Measurements from ENCODE around the gene AMFR.

DNA sequence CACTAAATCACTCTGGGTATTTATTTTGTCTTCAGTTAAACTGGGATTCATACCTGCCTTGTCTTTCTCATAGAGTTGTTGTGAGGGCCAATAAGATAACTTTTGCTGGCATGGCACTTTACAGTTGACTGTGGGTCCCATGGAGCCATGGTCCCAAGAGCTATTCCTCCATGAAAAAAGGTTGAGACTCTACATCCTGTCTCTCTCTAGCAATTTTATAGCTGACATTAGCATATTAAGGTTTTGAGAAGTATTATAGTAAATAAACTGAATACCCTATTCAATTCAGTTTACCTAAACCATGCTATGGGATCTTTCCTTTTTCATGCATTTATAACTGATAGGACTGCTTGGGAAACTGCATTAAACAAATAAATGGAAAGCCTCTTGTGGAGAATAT lies 43.5 kb upstream of the AMFR start:
- TF ChIP-seq POLR2A (IDR thresholded peaks at IDR 0.05), result no peak
- TF ChIP-seq, protein P1, sequence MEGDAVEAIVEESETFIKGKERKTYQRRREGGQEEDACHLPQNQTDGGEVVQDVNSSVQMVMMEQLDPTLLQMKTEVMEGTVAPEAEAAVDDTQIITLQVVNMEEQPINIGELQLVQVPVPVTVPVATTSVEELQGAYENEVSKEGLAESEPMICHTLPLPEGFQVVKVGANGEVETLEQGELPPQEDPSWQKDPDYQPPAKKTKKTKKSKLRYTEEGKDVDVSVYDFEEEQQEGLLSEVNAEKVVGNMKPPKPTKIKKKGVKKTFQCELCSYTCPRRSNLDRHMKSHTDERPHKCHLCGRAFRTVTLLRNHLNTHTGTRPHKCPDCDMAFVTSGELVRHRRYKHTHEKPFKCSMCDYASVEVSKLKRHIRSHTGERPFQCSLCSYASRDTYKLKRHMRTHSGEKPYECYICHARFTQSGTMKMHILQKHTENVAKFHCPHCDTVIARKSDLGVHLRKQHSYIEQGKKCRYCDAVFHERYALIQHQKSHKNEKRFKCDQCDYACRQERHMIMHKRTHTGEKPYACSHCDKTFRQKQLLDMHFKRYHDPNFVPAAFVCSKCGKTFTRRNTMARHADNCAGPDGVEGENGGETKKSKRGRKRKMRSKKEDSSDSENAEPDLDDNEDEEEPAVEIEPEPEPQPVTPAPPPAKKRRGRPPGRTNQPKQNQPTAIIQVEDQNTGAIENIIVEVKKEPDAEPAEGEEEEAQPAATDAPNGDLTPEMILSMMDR (IDR thresholded peaks at IDR 0.05), result no peak

All from suprapubic skin (tissue), 3 donors.